ENCODE results near the gene ZNF521.

- TF ChIP-seq POLR2A (IDR thresholded peaks at IDR 0.05), result no peak
- TF ChIP-seq CTCF (IDR thresholded peaks at IDR 0.05), result no peak
These were observed 184.2 kb downstream of the ZNF521 start for GRCh38 chr18:25167612-25168410.
